CD8-positive, alpha-beta memory T cell (primary cell): ENCODE data around the gene HEATR5B. TPM values are rescaled to one million over a fixed set of nuclear protein-coding genes. Genes with fewer than 3 reads are reported as not detected.

Source experiments
- CTCF ChIA-PET: fragments of 350-600 bp; sonication (Branson Sonifier 250); formaldehyde crosslinking; loops from one replicate; lab custom pipeline; 2021; ENCODE audit warnings: antibody characterized with exemption; lab: Charles Lee
- POLR2A ChIA-PET: fragments of 350-600 bp; sonication (Branson Sonifier 250); formaldehyde crosslinking; loops from one replicate; lab custom pipeline; 2021; ENCODE audit warnings: antibody characterized with exemption; lab: Charles Lee
- DNase-seq, 5 donors: peaks; one replicate each; pipeline versions ENCODE4 v3.0.0 to v3.0.0-alpha.2; 2020 to 2022; ENCODE audit warnings: mixed read lengths in 1 of 5
- H3K27ac ChIP-seq: one replicate; pipeline ENCODE4 v1.7.0; 2013; ENCODE audit warnings: low read depth, mild to moderate bottlenecking, low read length, moderate library complexity
- H3K27me3 ChIP-seq: 2 replicates; pipeline ENCODE4 v1.7.0; 2013; ENCODE audit warnings: low read length, mild to moderate bottlenecking; ENCODE audit not compliant: insufficient read depth, poor library complexity, severe bottlenecking
- H3K36me3 ChIP-seq: 2 replicates; pipeline ENCODE4 v1.7.0; 2013; ENCODE audit warnings: mild to moderate bottlenecking, low read length, moderate library complexity; ENCODE audit not compliant: insufficient read depth
- H3K4me1 ChIP-seq: 2 replicates; pipeline ENCODE4 v1.7.0; 2013; ENCODE audit warnings: mild to moderate bottlenecking, low read length, moderate library complexity; ENCODE audit not compliant: insufficient read depth
- H3K4me3 ChIP-seq: 2 replicates; pipeline ENCODE4 v1.7.0; 2013; ENCODE audit warnings: mild to moderate bottlenecking, low read length
- H3K9me3 ChIP-seq: 2 replicates; pipeline ENCODE4 v1.7.0; 2013; ENCODE audit warnings: mild to moderate bottlenecking, low read length
- H3K27ac Mint-ChIP-seq, 8 donors: one replicate each; pipeline ENCODE4 v1.8.0; 2020 to 2021; ENCODE audit warnings: mixed read lengths in 8 of 8, mild to moderate bottlenecking in 6 of 8, inconsistent platforms in 3 of 8, moderate library complexity in 3 of 8
- H3K27me3 Mint-ChIP-seq, 2 donors: one replicate each; pipeline ENCODE4 v1.8.0; 2020 to 2021; ENCODE audit warnings: mixed read lengths in 2 of 2, mild to moderate bottlenecking in 1 of 2, moderate library complexity in 1 of 2
- H3K36me3 Mint-ChIP-seq, 3 donors: one replicate each; pipeline ENCODE4 v1.8.0; 2020 to 2021; ENCODE audit warnings: mixed read lengths in 3 of 3, inconsistent platforms in 1 of 3, mild to moderate bottlenecking in 1 of 3
- H3K4me1 Mint-ChIP-seq, 3 donors: one replicate each; pipeline ENCODE4 v1.8.0; 2020 to 2021; ENCODE audit warnings: mixed read lengths in 3 of 3, inconsistent platforms in 1 of 3, mild to moderate bottlenecking in 1 of 3
- H3K4me3 Mint-ChIP-seq, 7 donors: one replicate each; pipeline ENCODE4 v1.8.0; 2020 to 2021; ENCODE audit warnings: mixed read lengths in 7 of 7, mild to moderate bottlenecking in 6 of 7, moderate library complexity in 4 of 7, inconsistent platforms in 2 of 7
- H3K9me3 Mint-ChIP-seq, 5 donors: one replicate each; pipeline ENCODE4 v1.8.0; 2020 to 2022; ENCODE audit warnings: mixed read lengths in 5 of 5, mild to moderate bottlenecking in 3 of 5, moderate library complexity in 2 of 5, inconsistent platforms in 1 of 5
- polyA plus RNA-seq: library from polyadenylated mRNA; unstranded; fragments of 300-500 nt; fragmentation: Illumina TruSeq; gene quantifications from one replicate; pipeline ENCODE4 v1.2.3, GENCODE V29; 2021
- total RNA-seq, 2 experiments: library from RNA; stranded (reverse); gene quantifications; one replicate each; pipeline ENCODE4 v1.2.3, GENCODE V29; 2021

HEATR5B gene
- total and polyA plus RNA-seq, 3 experiments from 2014 or later = 11.4 to 20.0 (median 18.2) TPM

DNA sequence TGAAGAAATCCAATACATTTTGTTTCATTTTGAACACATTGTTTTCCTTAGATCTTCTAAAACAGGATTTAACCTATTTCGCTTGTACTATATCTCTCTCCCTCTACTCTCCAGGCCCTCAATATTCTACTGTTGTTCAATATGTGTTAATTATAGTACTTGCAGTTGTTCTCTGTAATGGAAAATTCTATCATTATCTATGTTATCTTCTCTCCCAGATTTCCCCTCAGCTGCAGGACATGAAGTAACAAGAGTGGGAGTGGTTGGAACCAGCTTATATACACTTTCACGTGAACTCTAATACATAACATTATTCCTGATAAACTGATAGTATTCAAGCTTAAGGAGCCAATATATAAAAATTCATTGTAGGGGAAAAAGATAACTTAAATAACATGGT, 110.9 kb downstream of the HEATR5B start:
- no peaks in the 10 kb centered on the region for H3K27me3 ChIP-seq
- H3K27ac Mint-ChIP-seq = no peak overlapping the region
- no peaks in the 10 kb centered on the region for H3K9me3 ChIP-seq
- H3K4me1 ChIP-seq = no peaks in the 10 kb centered on the region
- ChIA-PET CTCF (no interaction called here), POLR2A (interaction anchor here (0.6 kb wide), 1 partner anchor 64 kb away, joined by 3 read pairs; no protein-coding TSS in a partner anchor)
- no peaks in the 10 kb centered on the region for H3K36me3 ChIP-seq
- peaks cover 0 to 5% (median 2%) of the 10 kb centered on the region in 3 donors for H3K36me3 Mint-ChIP-seq
- H3K4me3 ChIP-seq = no peak overlapping the region
- H3K4me3 Mint-ChIP-seq = no peak overlapping the region
- no peak overlapping the region for H3K27ac ChIP-seq
- no peaks in the 10 kb centered on the region for H3K9me3 Mint-ChIP-seq
- no peaks in the 10 kb centered on the region for H3K27me3 Mint-ChIP-seq
- H3K4me1 Mint-ChIP-seq = no peaks in the 10 kb centered on the region
- DNase-seq = no peak

DNA sequence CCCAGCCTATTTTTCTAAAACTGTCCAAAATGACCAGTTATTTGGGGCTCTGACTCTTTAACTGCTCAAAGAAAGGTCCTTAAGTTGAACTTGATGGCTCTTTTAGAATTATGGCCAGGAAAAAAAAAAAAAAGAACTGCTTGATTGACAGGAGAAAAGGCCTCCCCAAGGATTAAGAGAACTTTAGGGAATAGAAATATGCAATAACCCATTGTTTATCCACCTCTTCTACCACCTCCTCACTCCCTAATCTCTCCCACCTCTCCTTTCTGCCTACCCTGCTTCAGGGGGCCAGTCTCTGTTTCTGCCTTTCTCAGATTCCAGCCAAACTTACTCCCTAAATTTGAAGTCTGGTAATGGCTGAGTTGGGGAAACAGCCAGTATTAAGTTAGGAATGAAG, 112.2 kb downstream of the HEATR5B start:
- Mint-ChIP-seq H3K36me3 (peaks cover 0 to 1% (median 0%) of the 10 kb centered on the region in 3 donors), H3K9me3 (peaks cover 0 to under 1% (median 0%) of the 10 kb centered on the region in 5 donors), H3K27me3 (peaks cover 0 to under 1% of the 10 kb centered on the region in 2 donors), H3K27ac (peak overlapping the region in 1 of 8 donors; percentile 89), H3K4me1 (peaks cover 7 to 8% (median 7%) of the 10 kb centered on the region in 3 donors), H3K4me3 (no peak overlapping the region)
- Histone ChIP-seq H3K36me3 (no peaks in the 10 kb centered on the region), H3K27ac (no peak overlapping the region), H3K9me3 (no peaks in the 10 kb centered on the region), H3K27me3 (no peaks in the 10 kb centered on the region), H3K4me1 (peaks cover 8% of the 10 kb centered on the region), H3K4me3 (no peak overlapping the region)
- POLR2A ChIA-PET = no interaction called here
- CTCF ChIA-PET = no interaction called here
- no peak for DNase-seq

DNA sequence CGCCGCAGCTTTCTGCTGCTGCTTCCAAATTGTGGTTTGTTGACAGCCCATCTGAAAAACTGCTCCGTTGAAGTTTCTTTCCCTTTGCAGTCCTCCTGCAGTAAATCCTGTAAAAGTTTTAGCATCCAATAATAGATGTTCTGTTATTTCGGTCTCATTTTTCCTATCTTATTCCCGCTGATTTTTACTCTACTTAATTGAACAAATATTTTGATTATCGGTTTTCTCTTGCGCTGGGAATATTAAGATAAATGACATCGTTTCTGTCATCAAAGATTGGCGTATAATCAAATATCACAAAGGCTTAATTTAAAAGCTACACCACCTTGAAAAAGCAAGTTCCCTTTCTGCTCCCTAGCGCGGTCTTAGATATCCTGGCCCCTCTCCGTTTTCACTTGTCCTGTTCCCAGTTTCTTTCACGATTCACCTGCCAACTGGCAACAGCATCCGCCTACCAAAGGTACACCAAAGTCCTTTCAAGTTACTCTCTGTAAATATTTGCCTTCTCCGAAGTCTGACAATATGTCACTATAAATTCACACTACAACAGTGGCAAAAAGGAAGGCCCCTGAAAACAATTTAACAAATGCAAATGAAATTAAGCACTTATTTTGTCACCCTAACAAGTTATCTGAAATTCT, 116.8 kb downstream of the HEATR5B start:
- CTCF ChIA-PET = interaction anchor here (0.6 to 1.3 kb wide), 4 partner anchors 8 to 56 kb away, joined by 3 to 4 read pairs (median 4); no protein-coding TSS in a partner anchor

DNA sequence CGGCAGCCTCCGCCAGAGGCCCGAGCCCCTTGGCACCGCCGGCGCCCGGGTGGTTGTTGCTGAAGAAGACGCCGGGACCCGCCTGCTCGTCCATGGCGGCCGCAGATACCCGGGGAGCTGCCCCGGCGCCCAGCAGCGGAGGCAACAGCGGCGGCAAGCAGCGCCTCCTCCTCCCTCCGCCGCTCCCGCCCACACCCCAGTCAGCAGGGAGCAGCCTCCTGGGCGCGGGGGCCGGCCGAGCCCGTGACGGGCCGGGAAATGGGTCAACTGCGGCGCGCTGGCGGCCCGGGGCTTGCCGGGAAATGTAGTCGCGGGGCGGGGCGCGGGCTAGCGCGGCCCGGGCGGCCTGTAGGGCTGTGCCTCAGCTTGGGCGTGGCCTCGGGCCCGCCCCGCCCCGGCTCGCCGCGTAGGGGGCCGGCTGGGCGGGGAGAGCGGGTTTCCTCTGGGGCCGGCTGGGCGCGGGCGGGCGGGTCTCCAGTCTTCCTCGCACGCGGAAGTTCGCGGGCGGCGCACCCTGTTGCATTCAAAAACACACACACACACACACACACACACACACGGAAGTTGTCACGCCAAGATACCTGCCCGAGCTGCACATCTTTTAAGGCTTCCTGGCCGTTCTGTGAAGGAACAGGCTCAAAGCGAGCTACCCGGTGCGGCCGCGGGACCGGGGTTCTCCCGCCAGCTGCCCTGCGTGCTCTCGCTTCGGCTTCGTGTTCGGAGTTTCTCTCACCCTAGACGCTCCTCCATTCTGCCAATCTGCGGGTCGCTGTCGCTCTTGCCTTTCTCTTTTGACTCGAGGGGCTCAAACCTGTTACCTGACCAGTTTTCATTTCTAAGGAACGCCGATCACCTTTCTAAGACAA, 117.6 kb downstream of the HEATR5B start, which contains the start of gene STRN:
TSS of gene STRN (minus strand) at position 167 of the 866 bp plus-strand sequence. CDS start at position 94, 73 bp downstream.
- Histone ChIP-seq H3K4me1 (peaks cover 22% of the 10 kb centered on the region), H3K36me3 (no peaks in the 10 kb centered on the region), H3K27ac (peak within 1 kb of the TSS; percentile 93), H3K27me3 (no peaks in the 10 kb centered on the region), H3K4me3 (peak within 1 kb of the TSS; percentile 92), H3K9me3 (no peaks in the 10 kb centered on the region)
- Mint-ChIP-seq H3K27ac (peak within 1 kb of the TSS; percentile 94 to 100 (median 96)), H3K27me3 (peaks cover 0 to 5% of the 10 kb centered on the region in 2 donors), H3K4me1 (peaks cover 41 to 50% (median 49%) of the 10 kb centered on the region in 3 donors), H3K36me3 (peaks cover 0 to 10% (median 0%) of the 10 kb centered on the region in 3 donors), H3K9me3 (peaks cover 0 to 4% (median 0%) of the 10 kb centered on the region in 5 donors), H3K4me3 (peak within 1 kb of the TSS; percentile 92 to 99 (median 96))
- peak; percentile 96 to 100 (median 98) for DNase-seq
- POLR2A ChIA-PET = interaction anchor here (0.6 to 1.6 kb wide), 9 partner anchors 9 to 978 kb away, joined by 3 to 5 read pairs (median 4); partner anchors contain the start of genes CEBPZ, GPATCH11, HEATR5B and NDUFAF7
- CTCF ChIA-PET = interaction anchor here (0.6 to 1.3 kb wide), 4 partner anchors 8 to 55 kb away, joined by 3 to 4 read pairs (median 4); no protein-coding TSS in a partner anchor

More for the DNA sequence above, 116.8 kb downstream of the HEATR5B start:
- Histone ChIP-seq H3K36me3 (no peaks in the 10 kb centered on the region), H3K9me3 (no peaks in the 10 kb centered on the region), H3K4me1 (peaks cover 22% of the 10 kb centered on the region), H3K27ac (peak overlapping the region; percentile 93), H3K4me3 (peak overlapping the region; percentile 92), H3K27me3 (no peaks in the 10 kb centered on the region)
- H3K9me3 Mint-ChIP-seq = peaks cover 0 to 4% (median 0%) of the 10 kb centered on the region in 5 donors
- peaks cover 0 to 8% (median 0%) of the 10 kb centered on the region in 3 donors for H3K36me3 Mint-ChIP-seq
- peak in 2 of 5 donors; percentile 7 to 18 for DNase-seq
- H3K4me3 Mint-ChIP-seq = peak overlapping the region; percentile 90 to 99 (median 94)
- POLR2A ChIA-PET = interaction anchor here (0.6 to 1.6 kb wide), 6 partner anchors 10 to 978 kb away, joined by 3 to 5 read pairs (median 4); partner anchors contain the start of genes GPATCH11, HEATR5B and PRKD3
- H3K4me1 Mint-ChIP-seq = peaks cover 34 to 43% (median 41%) of the 10 kb centered on the region in 3 donors
- H3K27me3 Mint-ChIP-seq = peaks cover 0 to 5% of the 10 kb centered on the region in 2 donors
- peak overlapping the region; percentile 94 to 100 (median 96) for H3K27ac Mint-ChIP-seq

DNA sequence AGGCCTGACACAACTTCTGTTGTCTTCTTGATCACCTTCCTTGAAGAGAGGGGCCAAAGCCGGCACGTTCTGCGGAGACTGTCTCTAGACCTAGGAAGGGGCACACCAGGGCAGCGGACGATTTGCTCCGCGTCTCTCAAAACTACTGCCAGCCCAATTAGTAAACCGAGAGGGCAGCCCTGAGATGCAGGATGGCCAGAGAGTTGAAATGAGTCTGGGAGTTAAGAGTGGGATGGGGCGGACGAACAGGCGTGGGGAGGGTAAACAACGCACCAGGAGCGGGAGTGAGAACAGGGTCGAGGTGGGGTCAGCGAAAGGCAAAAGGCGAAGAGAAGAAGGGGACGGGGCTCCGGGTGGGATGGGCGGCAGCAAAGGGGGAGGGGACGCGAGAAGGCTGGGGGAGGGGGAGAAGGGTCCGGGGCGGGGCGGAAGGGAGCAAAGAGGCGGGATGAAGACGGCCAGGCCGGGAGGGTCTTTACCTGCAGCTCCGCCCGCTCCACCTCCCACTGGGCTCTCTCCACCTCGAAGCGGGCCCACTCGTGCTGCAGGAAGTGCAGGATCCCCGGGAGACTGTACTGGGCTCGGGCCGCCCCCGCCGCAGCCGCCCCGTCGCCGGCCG, 118.3 kb downstream of the HEATR5B start:
- Histone ChIP-seq H3K36me3 (no peaks in the 10 kb centered on the region), H3K27me3 (no peaks in the 10 kb centered on the region), H3K9me3 (no peaks in the 10 kb centered on the region), H3K27ac (peak overlapping the region; percentile 74), H3K4me1 (peaks cover 22% of the 10 kb centered on the region), H3K4me3 (peak overlapping the region; percentile 75)
- Mint-ChIP-seq H3K27ac (peak overlapping the region; percentile 67 to 96 (median 94)), H3K4me1 (peaks cover 45 to 56% (median 54%) of the 10 kb centered on the region in 3 donors), H3K4me3 (peak overlapping the region; percentile 92 to 99 (median 96)), H3K9me3 (peaks cover 0 to 4% (median 0%) of the 10 kb centered on the region in 5 donors), H3K27me3 (peaks cover 0 to 5% of the 10 kb centered on the region in 2 donors), H3K36me3 (peaks cover 0 to 12% (median 0%) of the 10 kb centered on the region in 3 donors)
- peak in 4 of 5 donors; percentile 1 to 51 (median 8) for DNase-seq
- ChIA-PET CTCF (interaction anchor here (1.3 kb wide), 1 partner anchor 9 kb away, joined by 4 read pairs; no protein-coding TSS in a partner anchor), POLR2A (interaction anchor here (0.7 to 1.6 kb wide), 5 partner anchors 39 to 266 kb away, joined by 3 to 5 read pairs (median 4); partner anchors contain the start of genes CEBPZ, GPATCH11, HEATR5B and NDUFAF7)

DNA sequence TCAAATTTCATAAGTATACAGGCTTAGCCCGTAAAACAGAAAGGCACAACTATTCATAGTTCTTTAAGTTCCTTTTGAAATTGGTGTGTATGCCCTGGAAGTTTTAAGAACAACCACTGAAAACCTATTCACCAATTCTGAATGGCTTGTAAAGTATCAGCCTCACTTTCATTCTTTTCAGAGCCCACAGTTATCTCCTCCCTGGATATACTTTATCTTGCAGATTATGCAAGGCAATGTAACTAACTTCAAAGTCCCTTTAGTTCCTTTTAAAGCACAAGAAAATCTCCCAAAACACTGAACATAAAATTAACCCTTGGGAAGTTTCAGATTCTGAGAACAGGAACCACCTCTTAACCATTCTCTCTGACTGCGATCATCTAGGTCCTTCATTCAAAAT, 119.0 kb downstream of the HEATR5B start:
- CTCF ChIA-PET = no interaction called here
- Mint-ChIP-seq H3K27ac (peak overlapping the region; percentile 25 to 96 (median 94)), H3K9me3 (peaks cover 0 to 4% (median 0%) of the 10 kb centered on the region in 5 donors), H3K27me3 (peaks cover 0 to 5% of the 10 kb centered on the region in 2 donors), H3K4me1 (peaks cover 50 to 63% (median 60%) of the 10 kb centered on the region in 3 donors), H3K4me3 (peak overlapping the region; percentile 92 to 99 (median 96)), H3K36me3 (peaks cover 0 to 12% (median 0%) of the 10 kb centered on the region in 3 donors)
- DNase-seq = no peak
- Histone ChIP-seq H3K4me3 (peak overlapping the region; percentile 75), H3K27ac (peak overlapping the region; percentile 74), H3K4me1 (peaks cover 22% of the 10 kb centered on the region), H3K36me3 (no peaks in the 10 kb centered on the region), H3K9me3 (no peaks in the 10 kb centered on the region), H3K27me3 (no peaks in the 10 kb centered on the region)
- POLR2A ChIA-PET = interaction anchor here (0.5 kb wide), 1 partner anchor 117 kb away, joined by 3 read pairs; no protein-coding TSS in a partner anchor
